Lower lobe of right lung (tissue), 2 donors: Measurements from ENCODE around the gene ZNF747. TPM values are rescaled to one million over a fixed set of nuclear protein-coding genes. Genes with fewer than 3 reads are reported as not detected.

Experiments
- ATAC-seq, 2 donors: fragments of 200-7000 bp; cut with Tn5 transposase; one replicate each; pipeline ENCODE4 v1.9.1; 2020 to 2022; ENCODE audit warnings: mild to moderate bottlenecking in 2 of 2, moderate library complexity in 2 of 2
- DNase-seq: peaks from one replicate; pipeline ENCODE4 v3.0.0-alpha.2; 2020
- H3K27ac ChIP-seq: fragments of 200-600 bp; one replicate; pipeline ENCODE4 v1.8.0; 2022
- H3K27me3 ChIP-seq: fragments of 200-600 bp; one replicate; pipeline ENCODE4 v1.8.0; 2022; ENCODE audit warnings: low read depth
- H3K36me3 ChIP-seq: fragments of 200-600 bp; one replicate; pipeline ENCODE4 v1.8.0; 2022; ENCODE audit warnings: mild to moderate bottlenecking
- H3K4me1 ChIP-seq: fragments of 200-600 bp; one replicate; pipeline ENCODE4 v1.8.0; 2022
- H3K4me3 ChIP-seq: fragments of 200-600 bp; one replicate; pipeline ENCODE4 v1.8.0; 2022; ENCODE audit warnings: mild to moderate bottlenecking
- H3K9me3 ChIP-seq: fragments of 200-600 bp; one replicate; pipeline ENCODE4 v1.8.0; 2022
- intact Hi-C: fragments of 100-400 bp; cut with DNase I; formaldehyde crosslinking; loops from one replicate; pipeline ENCODE4 v1.11.0; 2022
- total RNA-seq: library from RNA; stranded (reverse); fragmentation: NEBNext Ultra II Directional; extraction: Animal tissue kit (Norgen Biotek cat#: 25700); gene quantifications from one replicate; pipeline ENCODE4 v1.2.1, GENCODE V29; 2021
- TF ChIP-seq, protein P1 (sequence below): fragments of 200-600 bp; IDR thresholded peaks from one replicate; pipeline ENCODE4 v1.8.0; 2022; ENCODE audit warnings: antibody characterized with exemption, mild to moderate bottlenecking
- donor health status: DM: no; HTN: yes; CAD: no; lungs with severe emphysema.

Gene ZNF747
- total RNA-seq, 1 donor from 2014 or later: 9.3 TPM

DNA sequence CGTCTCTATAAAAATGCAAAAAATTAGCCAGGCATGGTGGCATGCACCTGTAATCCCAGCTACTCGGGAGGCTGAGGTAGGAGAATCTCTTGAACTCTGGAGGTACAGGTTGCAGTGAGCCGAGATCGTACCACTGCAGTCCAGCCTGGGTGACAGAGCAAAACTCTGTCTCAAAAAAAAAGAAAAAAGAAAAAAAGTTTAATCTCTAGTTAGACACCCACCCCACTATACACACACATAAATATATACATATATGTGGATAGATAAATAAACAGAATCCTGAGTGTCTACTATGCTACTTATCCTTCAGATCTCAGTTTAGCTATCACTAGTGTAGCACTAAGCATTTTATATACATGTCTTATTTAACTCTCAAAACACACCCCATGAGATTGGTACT lies 43.4 kb downstream of the ZNF747 start:
- H3K36me3 ChIP-seq: peaks cover 47% of the 10 kb centered on the region
- no peaks in the 10 kb centered on the region for H3K27me3 ChIP-seq
- DNase-seq (no peak), ATAC-seq (no peak)
- H3K27ac ChIP-seq: no peak overlapping the region
- intact Hi-C loops: no loop called here
- H3K9me3 ChIP-seq: no peaks in the 10 kb centered on the region
- no peak overlapping the region for H3K4me3 ChIP-seq
- TF ChIP-seq, protein P1, sequence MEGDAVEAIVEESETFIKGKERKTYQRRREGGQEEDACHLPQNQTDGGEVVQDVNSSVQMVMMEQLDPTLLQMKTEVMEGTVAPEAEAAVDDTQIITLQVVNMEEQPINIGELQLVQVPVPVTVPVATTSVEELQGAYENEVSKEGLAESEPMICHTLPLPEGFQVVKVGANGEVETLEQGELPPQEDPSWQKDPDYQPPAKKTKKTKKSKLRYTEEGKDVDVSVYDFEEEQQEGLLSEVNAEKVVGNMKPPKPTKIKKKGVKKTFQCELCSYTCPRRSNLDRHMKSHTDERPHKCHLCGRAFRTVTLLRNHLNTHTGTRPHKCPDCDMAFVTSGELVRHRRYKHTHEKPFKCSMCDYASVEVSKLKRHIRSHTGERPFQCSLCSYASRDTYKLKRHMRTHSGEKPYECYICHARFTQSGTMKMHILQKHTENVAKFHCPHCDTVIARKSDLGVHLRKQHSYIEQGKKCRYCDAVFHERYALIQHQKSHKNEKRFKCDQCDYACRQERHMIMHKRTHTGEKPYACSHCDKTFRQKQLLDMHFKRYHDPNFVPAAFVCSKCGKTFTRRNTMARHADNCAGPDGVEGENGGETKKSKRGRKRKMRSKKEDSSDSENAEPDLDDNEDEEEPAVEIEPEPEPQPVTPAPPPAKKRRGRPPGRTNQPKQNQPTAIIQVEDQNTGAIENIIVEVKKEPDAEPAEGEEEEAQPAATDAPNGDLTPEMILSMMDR: no peak
- peaks cover 12% of the 10 kb centered on the region for H3K4me1 ChIP-seq

DNA sequence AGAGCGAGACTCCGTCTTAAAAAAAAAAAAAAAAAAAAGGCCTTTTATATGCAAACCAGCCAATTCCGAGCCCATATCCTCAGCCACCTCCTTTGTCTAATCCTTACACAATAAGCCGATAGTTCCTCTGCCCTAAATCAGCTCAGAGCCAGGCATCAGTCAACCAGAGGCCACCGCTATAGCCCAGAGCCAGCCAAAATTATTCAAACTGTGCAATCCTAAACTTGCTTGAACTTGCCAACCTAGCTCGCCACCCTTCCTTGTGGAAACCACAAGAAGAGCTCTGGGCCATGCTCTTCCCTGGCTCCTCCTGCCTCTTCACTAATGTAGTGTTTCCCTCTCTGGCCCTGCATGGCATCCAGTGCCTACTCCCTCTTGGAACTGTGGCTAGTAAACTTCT lies 44.4 kb downstream of the ZNF747 start:
- ATAC-seq (no peak), DNase-seq (no peak)
- no peaks in the 10 kb centered on the region for H3K9me3 ChIP-seq
- TF ChIP-seq, protein P1: no peak
- no peak overlapping the region for H3K27ac ChIP-seq
- H3K4me3 ChIP-seq: no peak overlapping the region
- H3K36me3 ChIP-seq: peaks cover 44% of the 10 kb centered on the region
- intact Hi-C loops: no loop called here
- peaks cover 12% of the 10 kb centered on the region for H3K4me1 ChIP-seq
- no peaks in the 10 kb centered on the region for H3K27me3 ChIP-seq

DNA sequence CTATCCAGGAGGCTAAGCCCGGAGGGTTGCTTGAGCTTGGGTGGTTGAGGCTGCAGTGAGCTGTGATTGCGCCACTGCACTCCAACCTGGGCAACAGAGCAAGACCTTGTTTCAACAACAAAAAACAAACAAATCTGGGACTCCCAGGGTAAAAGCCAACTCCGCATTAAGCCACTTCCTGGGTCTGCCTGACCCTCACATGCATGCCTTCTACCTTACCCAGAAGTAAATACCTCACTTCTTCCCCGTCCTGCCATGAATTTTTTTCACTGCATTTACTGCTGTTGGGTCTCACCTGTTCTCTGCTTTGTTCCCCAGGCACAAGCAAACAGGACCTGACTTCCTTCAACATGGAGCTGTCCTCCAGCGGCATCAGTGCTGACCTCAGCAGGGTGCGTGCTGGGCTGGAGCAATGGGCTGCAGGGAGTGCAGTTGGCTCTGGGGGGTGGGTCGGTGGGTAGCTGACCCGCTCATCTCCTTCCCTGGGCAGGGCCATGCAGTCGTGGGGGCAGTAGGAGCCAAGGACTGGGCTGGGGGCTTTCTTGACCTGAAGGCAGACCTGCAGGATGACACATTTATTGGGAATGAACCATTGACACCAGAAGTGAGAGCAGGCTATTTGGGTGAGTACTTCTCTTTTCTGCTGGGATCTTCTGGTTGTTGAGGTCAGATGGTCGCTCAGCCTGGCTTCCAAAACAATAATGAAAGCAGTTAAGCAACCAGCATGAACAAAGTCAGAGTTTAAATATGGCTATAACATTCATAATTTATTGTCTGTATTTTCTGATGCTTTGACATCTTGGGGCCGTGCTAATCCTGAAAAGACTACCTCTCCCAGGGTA lies 45.7 kb downstream of the ZNF747 start:
- no peaks in the 10 kb centered on the region for H3K27me3 ChIP-seq
- no peaks in the 10 kb centered on the region for H3K9me3 ChIP-seq
- intact Hi-C loops: no loop called here
- ATAC-seq: peak; percentile 66 to 69
- TF ChIP-seq, protein P1: no peak
- H3K36me3 ChIP-seq: peaks cover 38% of the 10 kb centered on the region
- no peak overlapping the region for H3K27ac ChIP-seq
- H3K4me3 ChIP-seq: no peak overlapping the region
- peaks cover 12% of the 10 kb centered on the region for H3K4me1 ChIP-seq
- DNase-seq: peak; percentile 51

DNA sequence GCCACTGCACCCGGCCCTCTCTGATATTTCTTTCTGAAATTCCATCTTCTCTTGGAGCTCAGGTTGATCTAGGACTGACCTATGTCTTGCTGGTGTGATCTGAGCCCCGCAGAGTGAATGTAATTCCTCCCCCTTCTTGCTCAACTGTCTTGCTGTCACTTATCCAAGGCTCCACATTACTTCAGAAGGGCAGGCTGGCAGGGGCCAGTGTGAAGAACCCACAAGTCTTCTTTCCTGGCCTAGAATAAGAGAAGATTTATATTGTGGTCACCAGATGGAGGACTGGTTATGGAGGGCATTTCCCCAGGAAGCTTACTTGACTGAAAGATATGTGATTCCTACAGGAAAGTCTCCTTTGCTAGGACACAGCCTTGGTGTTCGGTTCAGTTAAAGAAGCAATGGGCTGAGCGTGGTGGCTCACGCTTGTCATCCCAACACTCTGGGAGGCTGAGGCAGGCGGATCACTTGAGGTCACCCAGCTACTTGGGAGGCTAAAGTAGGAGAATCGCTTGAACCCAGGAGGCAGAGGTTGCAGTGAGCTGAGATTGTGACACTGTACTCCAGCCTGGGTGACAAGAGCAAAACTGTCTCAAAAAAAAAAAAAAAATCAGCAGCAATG lies 48.7 kb downstream of the ZNF747 start:
- ATAC-seq (no peak), DNase-seq (no peak)
- TF ChIP-seq, protein P1: no peak
- Histone ChIP-seq H3K27me3 (no peaks in the 10 kb centered on the region), H3K4me1 (peaks cover 6% of the 10 kb centered on the region), H3K36me3 (peaks cover 58% of the 10 kb centered on the region), H3K27ac (no peak overlapping the region), H3K9me3 (no peaks in the 10 kb centered on the region), H3K4me3 (no peak overlapping the region)
- intact Hi-C loops: no loop called here

DNA sequence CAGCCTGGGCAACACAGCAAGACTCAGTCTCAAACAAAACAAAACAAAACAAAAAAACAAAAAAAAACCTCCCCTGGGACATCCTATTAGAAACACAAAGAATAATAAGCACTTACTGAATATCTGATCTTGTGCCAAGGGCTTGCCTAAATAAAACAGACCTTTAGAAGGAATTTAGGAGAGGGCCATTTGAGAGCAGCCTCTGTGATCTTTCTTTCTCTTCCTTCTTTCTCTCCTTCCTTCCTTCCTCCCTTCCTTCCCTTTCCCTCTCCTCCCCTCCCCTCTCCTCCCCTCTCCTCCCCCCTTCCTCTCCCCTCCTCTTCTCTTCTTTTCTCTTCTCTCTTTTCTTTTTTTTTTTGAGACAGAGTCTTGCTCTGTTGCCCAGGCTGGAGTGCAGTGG lies 49.8 kb downstream of the ZNF747 start:
- H3K27me3 ChIP-seq: no peaks in the 10 kb centered on the region
- H3K4me1 ChIP-seq: peaks cover 6% of the 10 kb centered on the region
- H3K4me3 ChIP-seq: no peak overlapping the region
- H3K9me3 ChIP-seq: no peaks in the 10 kb centered on the region
- intact Hi-C loops: no loop called here
- no peak for ATAC-seq
- peaks cover 52% of the 10 kb centered on the region for H3K36me3 ChIP-seq
- no peak for DNase-seq
- TF ChIP-seq, protein P1: no peak
- H3K27ac ChIP-seq: no peak overlapping the region
